HG03108 (cell line): ENCODE data around the gene PHF20.
"Not testable (repeated sequence)": the region's sequence is repeated elsewhere in the genome, so short reads cannot be mapped to it uniquely, and the experiment has no call there.

Source experiments
- ATAC-seq: cut with Tn5 transposase; IDR thresholded peaks from one replicate; pipeline ENCODE4 v1.9.1; 2021; ENCODE audit warnings: moderate library complexity; ENCODE audit not compliant: unreplicated experiment

Gene PHF20

GRCh38 chr20:35771689-35772562 is at the start of gene PHF20:
Gene PHF20 (plus strand): TSS chr20:35772015. CDS start chr20:35801523, 29,508 bp downstream.
- peak; percentile 63 for ATAC-seq

DNA sequence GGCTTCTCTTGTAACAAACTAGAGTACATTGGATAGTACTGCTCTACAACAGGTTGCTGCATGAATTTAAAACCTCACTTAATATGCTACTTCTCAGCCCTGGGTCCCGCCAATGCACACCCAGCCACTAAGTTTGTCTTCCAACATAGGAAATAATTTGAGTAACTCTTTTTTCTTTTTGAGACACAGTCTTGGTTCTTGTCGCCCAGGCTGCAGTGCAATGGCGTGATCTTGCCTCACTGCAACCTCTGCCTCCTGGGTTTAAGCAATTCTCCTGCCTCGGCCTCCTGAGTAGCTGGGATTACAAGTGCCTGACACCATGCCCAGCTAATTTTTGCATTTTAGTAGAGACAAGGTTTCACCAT is 48.6 kb upstream of the PHF20 start:
- ATAC-seq, result not testable (repeated sequence)

GRCh38 chr20:35723652-35724320 is 48.0 kb upstream of the PHF20 start:
- ATAC-seq, result not testable (repeated sequence)

GRCh38 chr20:35724321-35725230 is 47.2 kb upstream of the PHF20 start:
- ATAC-seq, result no peak

- ATAC-seq, result no peak
These were observed 44.7 kb upstream of the PHF20 start for GRCh38 chr20:35726842-35727711.

GRCh38 chr20:35729283-35729807 is 42.5 kb upstream of the PHF20 start:
- ATAC-seq, result no peak

DNA sequence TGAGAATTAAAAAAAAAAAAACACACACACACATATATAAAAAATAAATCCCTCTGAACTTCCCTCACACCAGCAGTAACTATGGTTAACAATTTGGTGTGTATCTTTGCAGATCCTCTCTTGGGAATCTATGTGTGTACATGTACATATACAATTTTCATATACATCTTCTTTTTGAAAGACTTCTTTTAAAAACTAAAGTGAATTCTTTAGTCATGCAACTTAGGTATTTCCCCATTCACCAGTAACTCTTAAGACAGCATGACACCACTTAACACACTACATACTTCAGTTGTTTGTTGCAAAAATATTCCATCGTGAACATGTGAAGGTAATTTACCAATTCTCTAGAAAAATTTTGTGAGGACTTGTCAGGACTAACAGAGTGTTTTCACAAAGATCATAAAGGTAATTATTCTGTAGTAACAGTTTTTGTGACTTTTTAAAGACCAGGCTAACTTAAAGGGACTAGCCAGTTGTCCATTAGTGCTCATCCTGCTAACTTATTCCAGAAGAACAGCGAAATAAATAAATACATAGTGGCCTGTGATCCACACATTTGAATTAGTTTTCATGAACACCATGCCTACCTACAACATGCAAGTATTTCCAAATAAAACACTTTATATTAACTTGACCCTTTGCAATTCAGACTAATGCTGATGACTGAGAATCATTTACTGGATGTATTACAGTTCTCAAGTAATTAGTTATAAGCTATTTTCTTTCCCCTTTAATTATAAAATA is 41.8 kb upstream of the PHF20 start:
- ATAC-seq, result no peak

DNA sequence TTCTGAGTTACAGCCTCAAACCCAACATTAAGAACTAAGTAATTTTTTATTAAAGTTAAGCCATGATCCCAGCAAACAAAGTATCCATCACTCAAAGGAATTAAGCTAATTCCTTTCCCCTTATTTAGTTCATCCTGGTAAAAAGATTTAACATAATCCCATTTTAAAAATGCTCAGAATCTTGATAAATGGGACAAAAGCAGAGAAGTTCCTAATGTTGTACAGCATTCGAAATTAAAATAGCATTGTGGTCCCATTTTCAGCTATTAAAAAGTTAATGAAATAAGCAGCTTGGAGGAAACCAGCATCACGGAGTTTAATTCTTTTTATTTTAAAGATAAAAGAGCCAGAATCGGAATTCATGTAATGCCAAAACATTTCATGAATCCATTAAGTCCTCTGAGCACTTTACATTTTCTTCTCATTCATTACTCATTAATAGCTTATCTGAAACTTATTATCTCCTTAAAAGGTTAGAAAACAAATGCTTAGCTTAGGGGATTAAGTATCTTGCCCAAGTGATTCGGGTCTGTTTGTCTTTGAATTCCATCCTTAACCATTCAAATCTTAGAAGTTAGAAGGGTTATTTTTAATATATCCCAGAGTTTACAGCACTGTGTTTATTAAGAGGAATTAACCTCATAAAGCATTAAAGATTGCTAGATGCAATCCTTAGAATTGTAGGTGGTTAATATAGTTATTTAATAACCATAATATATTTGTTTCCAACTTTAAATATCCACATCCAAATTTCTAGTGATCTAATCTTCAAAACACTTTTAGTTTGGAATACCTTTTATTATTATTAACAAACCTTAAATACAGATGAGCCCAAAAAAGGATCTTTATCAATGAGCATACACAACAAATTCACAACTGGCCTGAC is 41.0 kb upstream of the PHF20 start:
- ATAC-seq, result no peak

DNA sequence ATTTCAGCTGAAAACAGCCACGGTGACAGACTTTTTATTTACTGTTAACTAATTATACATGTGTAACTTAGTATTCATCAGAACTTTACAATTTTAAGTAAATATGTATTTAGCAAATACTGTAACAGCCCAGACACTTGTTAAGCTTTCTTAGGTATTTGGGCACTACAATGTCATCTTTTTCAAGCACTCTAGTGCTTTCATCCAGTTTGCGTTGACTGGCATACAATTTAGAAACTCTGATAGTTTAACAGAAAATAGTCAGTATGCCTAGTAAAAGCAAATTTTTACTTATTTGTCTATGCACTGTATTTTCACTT is 40.4 kb upstream of the PHF20 start:
- no peak for ATAC-seq

DNA sequence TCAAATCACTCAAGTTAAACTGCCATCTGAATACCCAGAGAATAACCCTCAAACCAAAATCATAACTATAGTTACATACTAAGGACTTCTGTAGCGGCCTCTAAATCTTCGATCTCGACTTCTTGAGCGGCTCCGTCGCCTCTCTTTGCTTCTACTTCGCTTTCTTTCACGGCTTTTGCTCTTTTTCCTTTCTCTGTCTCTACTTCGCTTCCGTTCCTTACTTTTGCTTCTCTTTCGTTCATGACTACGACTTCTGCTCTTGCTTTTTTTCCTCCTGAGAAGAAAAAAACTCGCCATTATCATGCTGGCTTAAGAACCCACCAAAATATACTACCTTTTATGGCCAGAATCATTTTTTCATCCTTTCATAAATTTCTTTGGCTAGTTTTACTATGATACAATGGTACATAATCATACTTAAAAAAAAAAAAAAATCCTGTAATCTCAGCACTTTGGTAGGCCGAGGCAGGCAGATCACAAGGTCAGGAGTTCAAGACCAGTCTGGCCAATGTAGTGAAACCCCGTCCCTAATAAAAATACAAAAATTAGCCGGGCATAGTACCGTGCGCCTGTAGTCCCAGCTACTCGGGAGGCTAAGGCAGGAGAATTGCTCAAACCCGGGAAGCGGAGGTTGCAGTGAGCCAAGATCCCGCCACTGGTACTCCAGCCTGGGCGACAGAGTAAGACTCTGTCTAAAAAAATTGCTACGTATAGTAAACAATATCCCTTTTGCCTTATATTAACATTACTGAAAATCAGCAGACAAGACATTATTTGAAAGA is 39.8 kb upstream of the PHF20 start:
- no peak for ATAC-seq

DNA sequence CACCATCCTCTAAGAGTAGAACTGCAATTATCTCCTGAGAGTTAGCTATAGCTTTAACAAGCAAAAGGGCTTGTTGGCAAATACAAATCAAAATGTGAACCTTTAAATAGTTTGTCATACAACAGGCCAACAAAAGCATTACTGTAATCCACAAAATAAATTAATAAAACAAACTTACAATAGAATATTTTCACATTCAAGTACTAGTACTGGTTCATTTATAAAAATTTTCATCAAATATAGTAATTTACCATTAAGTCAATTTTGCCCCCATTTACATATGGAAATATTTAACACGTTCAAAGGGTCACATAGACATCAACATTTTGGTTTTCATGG is 39.2 kb upstream of the PHF20 start:
- ATAC-seq, result no peak

DNA sequence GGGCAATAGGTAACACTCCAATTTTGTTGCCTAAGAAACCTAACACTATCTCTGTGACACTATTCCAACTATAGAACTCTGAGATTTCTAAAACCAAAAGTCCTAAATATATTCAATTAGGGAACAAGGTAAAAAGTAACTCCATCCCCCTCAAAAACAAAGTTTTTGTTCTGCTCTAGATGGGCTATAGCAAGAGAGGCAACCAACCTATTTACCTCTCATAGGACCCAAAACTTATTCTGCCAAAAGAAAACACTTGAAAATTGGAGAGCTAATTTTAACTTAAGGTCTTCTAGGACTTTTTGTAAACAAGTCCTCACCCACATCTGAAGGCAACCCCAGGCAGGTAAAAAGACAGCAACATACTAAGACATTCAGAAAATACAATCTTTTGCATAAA is 37.4 kb upstream of the PHF20 start:
- ATAC-seq, result no peak

GRCh38 chr20:35734777-35735649 is 36.8 kb upstream of the PHF20 start:
- no peak for ATAC-seq

DNA sequence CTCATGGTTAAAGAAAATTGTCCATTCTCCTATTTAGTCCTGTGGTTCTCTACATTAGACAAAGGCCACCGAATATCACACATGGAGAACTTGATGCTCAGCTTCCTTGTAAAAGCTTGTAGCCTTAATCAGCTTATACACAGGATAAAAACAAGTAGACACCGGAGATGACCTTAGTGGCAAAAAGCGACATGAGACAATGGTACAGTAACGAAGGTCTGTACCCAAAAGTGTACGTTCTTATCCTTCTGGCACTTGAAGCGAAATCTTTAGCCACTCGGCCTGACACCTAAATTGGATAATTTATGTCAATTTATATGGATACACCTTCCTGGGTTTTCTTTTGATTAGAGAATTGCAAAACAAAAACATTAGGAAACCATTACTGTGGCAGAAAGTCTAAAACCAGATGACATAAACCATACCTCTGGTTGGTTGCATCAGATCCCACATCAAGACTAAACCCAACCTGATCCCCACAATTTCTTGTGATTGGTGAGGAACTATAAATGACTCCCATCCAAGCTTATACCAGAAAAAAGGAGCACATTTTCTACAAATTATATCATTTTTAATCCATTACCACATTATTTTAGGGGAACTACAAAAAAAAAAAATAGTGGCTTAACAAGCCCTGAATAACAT is 35.9 kb upstream of the PHF20 start:
- ATAC-seq, result no peak

GRCh38 chr20:35737865-35738333 is 33.9 kb upstream of the PHF20 start:
- no peak for ATAC-seq

DNA sequence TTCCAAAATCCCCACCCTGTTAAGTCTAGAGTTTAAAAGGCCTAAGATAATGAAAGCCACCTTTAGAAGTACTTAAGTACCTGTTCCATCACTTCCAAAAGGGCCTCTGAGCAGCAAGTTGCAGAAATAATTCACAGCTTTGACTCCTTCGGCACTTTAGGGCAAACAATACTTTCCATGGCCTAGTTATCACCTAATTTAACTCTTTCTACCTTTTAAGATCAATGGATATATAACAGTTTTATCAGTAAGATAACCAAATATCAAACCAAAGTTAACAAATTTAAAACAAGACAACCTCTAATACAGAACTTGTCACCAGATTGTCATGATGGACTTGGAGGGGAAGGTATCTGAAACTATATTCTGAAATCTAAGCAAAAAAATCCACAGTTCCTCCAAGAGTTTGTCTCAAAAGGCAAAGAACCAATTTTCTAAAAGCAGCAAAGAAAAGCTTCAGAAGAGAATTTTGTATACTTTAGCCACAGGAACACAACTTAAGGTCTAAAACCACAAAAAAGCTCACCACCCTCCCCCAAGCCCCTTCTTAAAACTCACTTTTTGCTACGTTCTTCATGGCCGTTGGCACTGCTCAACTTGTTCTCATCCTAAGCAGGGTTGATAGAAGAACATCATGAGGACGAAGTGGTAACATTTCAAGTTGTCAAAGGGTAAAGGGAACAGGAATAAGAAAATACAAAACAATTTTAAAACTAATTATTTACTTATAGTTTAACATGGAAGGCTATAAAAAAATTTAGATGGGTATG is 33.2 kb upstream of the PHF20 start:
- no peak for ATAC-seq
